HEK293 (cell line): ENCODE measurements around the gene CLEC4E.

Experiments used
- CTCF ChIA-PET: fragments of 350-600 bp; formaldehyde crosslinking; extraction: SDS; loops from one replicate; lab custom pipeline; 2021; ENCODE audit warnings: antibody characterized with exemption; lab: Yijun Ruan, JAX
- POLR2A ChIA-PET: fragments of 300-600 bp; formaldehyde crosslinking; extraction: SDS; loops from one replicate; lab custom pipeline; 2020; ENCODE audit warnings: antibody characterized with exemption, inconsistent platforms; lab: Yijun Ruan, JAX
- H3K27ac ChIP-seq: fragments of 200-500 bp; sonication (Bioruptor generic); 2 replicates; pipeline ENCODE4 v1.5.1; 2014; ENCODE audit warnings: low read depth, low read length, control low read depth, inconsistent platforms; ENCODE audit errors: extremely low read depth
- H3K36me3 ChIP-seq, 2 experiments: fragments of 200-500 bp in 1 of 2; sonication (Bioruptor generic) in 1 of 2; 1 replicate in 1 of 2; 2 replicates in 1 of 2; pipeline ENCODE4 v1.5.1; 2014 to 2017; ENCODE audit warnings: inconsistent platforms in 2 of 2, low read length in 2 of 2; ENCODE audit not compliant: control insufficient read depth in 2 of 2, insufficient read depth in 1 of 2
- H3K4me1 ChIP-seq: fragments of 200-500 bp; sonication (Bioruptor generic); 2 replicates; pipeline ENCODE4 v1.5.1; 2014; ENCODE audit warnings: mild to moderate bottlenecking, low read length, inconsistent platforms; ENCODE audit not compliant: control insufficient read depth, insufficient read depth
- H3K4me3 ChIP-seq: 2 replicates; pipeline ENCODE4 v1.5.1; 2011; ENCODE audit warnings: low read depth, mild to moderate bottlenecking, control low read depth, low read length, moderate library complexity
- H3K9me3 ChIP-seq: fragments of 200-500 bp; sonication (Bioruptor generic); 2 replicates; pipeline ENCODE4 v1.5.1; 2014; ENCODE audit warnings: low read depth, low read length, inconsistent platforms; ENCODE audit not compliant: control insufficient read depth, insufficient read depth
- KLF1 ChIP-seq: fragments of 450-650 bp; formaldehyde crosslinking; IDR thresholded peaks from 2 replicates; pipeline ENCODE4 v1.5.1; 2016; ENCODE audit warnings: missing biosample characterization, missing genetic modification characterization
- SCRT2 ChIP-seq: fragments of 450-650 bp; formaldehyde crosslinking; IDR thresholded peaks from 2 replicates; pipeline ENCODE4 v1.5.1; 2016; ENCODE audit warnings: missing biosample characterization, missing genetic modification characterization
- ZFP69B ChIP-seq: fragments of 450-650 bp; formaldehyde crosslinking; IDR thresholded peaks from 2 replicates; pipeline ENCODE4 v1.5.1; 2016; ENCODE audit warnings: missing biosample characterization, missing genetic modification characterization
- ZNF335 ChIP-seq: fragments of 450-650 bp; formaldehyde crosslinking; conservative IDR thresholded peaks from 2 replicates; pipeline ENCODE4 v1.5.1; 2016; ENCODE audit warnings: missing biosample characterization, missing genetic modification characterization
- ZNF521 ChIP-seq: fragments of 450-650 bp; formaldehyde crosslinking; IDR thresholded peaks from 2 replicates; pipeline ENCODE4 v1.5.1; 2017; ENCODE audit warnings: missing biosample characterization, mild to moderate bottlenecking, missing genetic modification characterization
- ZNF561 ChIP-seq: fragments of 450-650 bp; IDR thresholded peaks from 2 replicates; pipeline ENCODE4 v1.5.1; 2018; ENCODE audit warnings: missing biosample characterization, missing genetic modification characterization, borderline replicate concordance
- ZNF600 ChIP-seq: fragments of 450-650 bp; formaldehyde crosslinking; IDR thresholded peaks from 2 replicates; pipeline ENCODE4 v1.5.1; 2016; ENCODE audit warnings: missing biosample characterization, missing genetic modification characterization
- ZNF654 ChIP-seq: fragments of 450-650 bp; formaldehyde crosslinking; IDR thresholded peaks from 2 replicates; pipeline ENCODE4 v1.5.1; 2016; ENCODE audit warnings: low read depth, missing biosample characterization, missing genetic modification characterization
- ZNF660 ChIP-seq: fragments of 450-650 bp; IDR thresholded peaks from 2 replicates; pipeline ENCODE4 v1.5.1; 2018; ENCODE audit warnings: missing biosample characterization, mild to moderate bottlenecking, missing genetic modification characterization
- ZNF692 ChIP-seq: fragments of 450-650 bp; formaldehyde crosslinking; IDR thresholded peaks from 2 replicates; pipeline ENCODE4 v1.5.1; 2016; ENCODE audit warnings: missing biosample characterization, missing genetic modification characterization
- ZNF768 ChIP-seq: fragments of 450-650 bp; formaldehyde crosslinking; IDR thresholded peaks from 2 replicates; pipeline ENCODE4 v1.5.1; 2018; ENCODE audit warnings: missing biosample characterization, mild to moderate bottlenecking, missing genetic modification characterization
- ZSCAN5A ChIP-seq: fragments of 450-650 bp; formaldehyde crosslinking; IDR thresholded peaks from 2 replicates; pipeline ENCODE4 v1.5.1; 2016; ENCODE audit warnings: missing biosample characterization, missing genetic modification characterization
- TF ChIP-seq, protein P1 (sequence below): fragments of 450-650 bp; formaldehyde crosslinking; conservative IDR thresholded peaks from 2 replicates; pipeline ENCODE4 v1.5.1; 2016; ENCODE audit warnings: low read depth, missing biosample characterization, missing genetic modification characterization
- TF ChIP-seq, protein P2 (sequence below): fragments of 450-650 bp; formaldehyde crosslinking; IDR thresholded peaks from 2 replicates; pipeline ENCODE4 v1.5.1; 2016; ENCODE audit warnings: missing biosample characterization, missing genetic modification characterization
- TF ChIP-seq, protein P3 (sequence below): fragments of 450-650 bp; formaldehyde crosslinking; IDR thresholded peaks from 2 replicates; pipeline ENCODE4 v1.5.1; 2016; ENCODE audit warnings: missing biosample characterization, missing genetic modification characterization
- TF ChIP-seq, protein P4 (sequence below): fragments of 450-650 bp; formaldehyde crosslinking; IDR thresholded peaks from 2 replicates; pipeline ENCODE4 v1.5.1; 2017; ENCODE audit warnings: missing biosample characterization, mild to moderate bottlenecking, missing genetic modification characterization, moderate library complexity
- TF ChIP-seq, protein P5 (sequence below): sonication (generic); formaldehyde crosslinking; IDR thresholded peaks from 2 replicates; pipeline ENCODE4 v1.8.1; 2022; ENCODE audit warnings: mild to moderate bottlenecking, moderate library complexity, missing genetic modification reagents
- TF ChIP-seq, protein P6 (sequence below): fragments of 450-650 bp; formaldehyde crosslinking; IDR thresholded peaks from 2 replicates; pipeline ENCODE4 v1.5.1; 2017; ENCODE audit warnings: missing biosample characterization, missing genetic modification characterization
- TF ChIP-seq, protein P7 (sequence below): fragments of 450-650 bp; formaldehyde crosslinking; IDR thresholded peaks from 2 replicates; pipeline ENCODE4 v1.5.1; 2016; ENCODE audit warnings: missing biosample characterization, missing genetic modification characterization

Gene CLEC4E

DNA sequence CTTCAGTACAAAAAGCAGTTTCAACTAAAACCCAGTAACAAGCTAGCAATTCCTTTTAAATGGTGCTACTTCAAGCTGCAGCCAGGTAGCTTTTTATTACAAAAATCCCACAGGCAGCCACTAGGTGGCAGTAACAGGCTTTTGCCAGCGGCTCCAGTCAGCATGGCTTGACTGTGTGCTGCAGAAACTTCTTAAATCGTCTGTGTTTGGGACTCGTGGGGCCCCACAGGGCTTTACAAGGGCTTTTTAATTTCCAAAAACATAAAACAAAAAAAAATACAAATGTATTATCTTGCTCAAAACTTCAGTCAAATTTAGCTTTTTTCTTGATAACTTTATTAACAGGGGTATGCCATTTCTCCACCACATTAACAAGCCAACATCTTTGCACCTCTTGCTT is 3.6 kb upstream of the CLEC4E start:
- Histone ChIP-seq H3K36me3 (no peaks in the 10 kb centered on the region), H3K9me3 (no peaks in the 10 kb centered on the region), H3K27ac (no peak overlapping the region), H3K4me1 (no peaks in the 10 kb centered on the region), H3K4me3 (no peak overlapping the region)
- ChIA-PET CTCF (interaction anchor here (0.6 to 4.8 kb wide), 63 partner anchors 8 to 1728 kb away, joined by 3 to 128 read pairs (median 4); partner anchors contain the start of gene AICDA), POLR2A (interaction anchor here (0.7 kb wide), 1 partner anchor 134 kb away, joined by 3 read pairs; no protein-coding TSS in a partner anchor)
- TF ChIP-seq SCRT2 (no peak), ZNF561 (tag by site-specific recombination) (no peak), ZNF521 (tag by site-specific recombination) (no peak), ZNF600 (no peak), KLF1 (tag by site-specific recombination) (no peak), ZSCAN5A (tag by site-specific recombination) (no peak), ZNF660 (tag by site-specific recombination) (0 out of 2 replicates have a peak, but pooled peaks have one; percentile 25), ZNF654 (tag by site-specific recombination) (peak; percentile 83), ZFP69B (tag by site-specific recombination) (peak; percentile 90), ZNF768 (tag by site-specific recombination) (no peak), ZNF335 (tag by site-specific recombination) (peak; percentile 47; the same call in 1 of the 2 replicates), ZNF692 (peak; percentile 96)
- TF ChIP-seq, protein P1, sequence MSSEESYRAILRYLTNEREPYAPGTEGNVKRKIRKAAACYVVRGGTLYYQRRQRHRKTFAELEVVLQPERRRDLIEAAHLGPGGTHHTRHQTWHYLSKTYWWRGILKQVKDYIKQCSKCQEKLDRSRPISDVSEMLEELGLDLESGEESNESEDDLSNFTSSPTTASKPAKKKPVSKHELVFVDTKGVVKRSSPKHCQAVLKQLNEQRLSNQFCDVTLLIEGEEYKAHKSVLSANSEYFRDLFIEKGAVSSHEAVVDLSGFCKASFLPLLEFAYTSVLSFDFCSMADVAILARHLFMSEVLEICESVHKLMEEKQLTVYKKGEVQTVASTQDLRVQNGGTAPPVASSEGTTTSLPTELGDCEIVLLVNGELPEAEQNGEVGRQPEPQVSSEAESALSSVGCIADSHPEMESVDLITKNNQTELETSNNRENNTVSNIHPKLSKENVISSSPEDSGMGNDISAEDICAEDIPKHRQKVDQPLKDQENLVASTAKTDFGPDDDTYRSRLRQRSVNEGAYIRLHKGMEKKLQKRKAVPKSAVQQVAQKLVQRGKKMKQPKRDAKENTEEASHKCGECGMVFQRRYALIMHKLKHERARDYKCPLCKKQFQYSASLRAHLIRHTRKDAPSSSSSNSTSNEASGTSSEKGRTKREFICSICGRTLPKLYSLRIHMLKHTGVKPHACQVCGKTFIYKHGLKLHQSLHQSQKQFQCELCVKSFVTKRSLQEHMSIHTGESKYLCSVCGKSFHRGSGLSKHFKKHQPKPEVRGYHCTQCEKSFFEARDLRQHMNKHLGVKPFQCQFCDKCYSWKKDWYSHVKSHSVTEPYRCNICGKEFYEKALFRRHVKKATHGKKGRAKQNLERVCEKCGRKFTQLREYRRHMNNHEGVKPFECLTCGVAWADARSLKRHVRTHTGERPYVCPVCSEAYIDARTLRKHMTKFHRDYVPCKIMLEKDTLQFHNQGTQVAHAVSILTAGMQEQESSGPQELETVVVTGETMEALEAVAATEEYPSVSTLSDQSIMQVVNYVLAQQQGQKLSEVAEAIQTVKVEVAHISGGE = no peak
- TF ChIP-seq, protein P2, sequence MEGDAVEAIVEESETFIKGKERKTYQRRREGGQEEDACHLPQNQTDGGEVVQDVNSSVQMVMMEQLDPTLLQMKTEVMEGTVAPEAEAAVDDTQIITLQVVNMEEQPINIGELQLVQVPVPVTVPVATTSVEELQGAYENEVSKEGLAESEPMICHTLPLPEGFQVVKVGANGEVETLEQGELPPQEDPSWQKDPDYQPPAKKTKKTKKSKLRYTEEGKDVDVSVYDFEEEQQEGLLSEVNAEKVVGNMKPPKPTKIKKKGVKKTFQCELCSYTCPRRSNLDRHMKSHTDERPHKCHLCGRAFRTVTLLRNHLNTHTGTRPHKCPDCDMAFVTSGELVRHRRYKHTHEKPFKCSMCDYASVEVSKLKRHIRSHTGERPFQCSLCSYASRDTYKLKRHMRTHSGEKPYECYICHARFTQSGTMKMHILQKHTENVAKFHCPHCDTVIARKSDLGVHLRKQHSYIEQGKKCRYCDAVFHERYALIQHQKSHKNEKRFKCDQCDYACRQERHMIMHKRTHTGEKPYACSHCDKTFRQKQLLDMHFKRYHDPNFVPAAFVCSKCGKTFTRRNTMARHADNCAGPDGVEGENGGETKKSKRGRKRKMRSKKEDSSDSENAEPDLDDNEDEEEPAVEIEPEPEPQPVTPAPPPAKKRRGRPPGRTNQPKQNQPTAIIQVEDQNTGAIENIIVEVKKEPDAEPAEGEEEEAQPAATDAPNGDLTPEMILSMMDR (tag by site-specific recombination) = peak; percentile 31; the same call in 1 of the 2 replicates
- TF ChIP-seq, protein P3, sequence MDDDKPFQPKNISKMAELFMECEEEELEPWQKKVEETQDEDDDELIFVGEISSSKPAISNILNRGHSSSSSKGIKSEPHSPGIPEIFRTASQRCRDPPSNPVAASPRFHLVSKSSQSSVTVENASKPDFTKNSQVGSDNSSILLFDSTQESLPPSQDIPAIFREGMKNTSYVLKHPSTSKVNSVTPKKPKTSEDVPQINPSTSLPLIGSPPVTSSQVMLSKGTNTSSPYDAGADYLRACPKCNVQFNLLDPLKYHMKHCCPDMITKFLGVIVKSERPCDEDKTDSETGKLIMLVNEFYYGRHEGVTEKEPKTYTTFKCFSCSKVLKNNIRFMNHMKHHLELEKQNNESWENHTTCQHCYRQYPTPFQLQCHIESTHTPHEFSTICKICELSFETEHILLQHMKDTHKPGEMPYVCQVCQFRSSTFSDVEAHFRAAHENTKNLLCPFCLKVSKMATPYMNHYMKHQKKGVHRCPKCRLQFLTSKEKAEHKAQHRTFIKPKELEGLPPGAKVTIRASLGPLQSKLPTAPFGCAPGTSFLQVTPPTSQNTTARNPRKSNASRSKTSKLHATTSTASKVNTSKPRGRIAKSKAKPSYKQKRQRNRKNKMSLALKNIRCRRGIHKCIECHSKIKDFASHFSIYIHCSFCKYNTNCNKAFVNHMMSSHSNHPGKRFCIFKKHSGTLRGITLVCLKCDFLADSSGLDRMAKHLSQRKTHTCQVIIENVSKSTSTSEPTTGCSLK = no peak
- TF ChIP-seq, protein P4, sequence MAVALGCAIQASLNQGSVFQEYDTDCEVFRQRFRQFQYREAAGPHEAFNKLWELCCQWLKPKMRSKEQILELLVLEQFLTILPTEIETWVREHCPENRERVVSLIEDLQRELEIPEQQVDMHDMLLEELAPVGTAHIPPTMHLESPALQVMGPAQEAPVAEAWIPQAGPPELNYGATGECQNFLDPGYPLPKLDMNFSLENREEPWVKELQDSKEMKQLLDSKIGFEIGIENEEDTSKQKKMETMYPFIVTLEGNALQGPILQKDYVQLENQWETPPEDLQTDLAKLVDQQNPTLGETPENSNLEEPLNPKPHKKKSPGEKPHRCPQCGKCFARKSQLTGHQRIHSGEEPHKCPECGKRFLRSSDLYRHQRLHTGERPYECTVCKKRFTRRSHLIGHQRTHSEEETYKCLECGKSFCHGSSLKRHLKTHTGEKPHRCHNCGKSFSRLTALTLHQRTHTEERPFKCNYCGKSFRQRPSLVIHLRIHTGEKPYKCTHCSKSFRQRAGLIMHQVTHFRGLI (tag by site-specific recombination) = no peak
- TF ChIP-seq, protein P5, sequence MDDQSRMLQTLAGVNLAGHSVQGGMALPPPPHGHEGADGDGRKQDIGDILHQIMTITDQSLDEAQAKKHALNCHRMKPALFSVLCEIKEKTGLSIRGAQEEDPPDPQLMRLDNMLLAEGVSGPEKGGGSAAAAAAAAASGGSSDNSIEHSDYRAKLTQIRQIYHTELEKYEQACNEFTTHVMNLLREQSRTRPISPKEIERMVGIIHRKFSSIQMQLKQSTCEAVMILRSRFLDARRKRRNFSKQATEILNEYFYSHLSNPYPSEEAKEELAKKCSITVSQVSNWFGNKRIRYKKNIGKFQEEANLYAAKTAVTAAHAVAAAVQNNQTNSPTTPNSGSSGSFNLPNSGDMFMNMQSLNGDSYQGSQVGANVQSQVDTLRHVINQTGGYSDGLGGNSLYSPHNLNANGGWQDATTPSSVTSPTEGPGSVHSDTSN (CRISPR knock-in tag) = no peak
- TF ChIP-seq, protein P6, sequence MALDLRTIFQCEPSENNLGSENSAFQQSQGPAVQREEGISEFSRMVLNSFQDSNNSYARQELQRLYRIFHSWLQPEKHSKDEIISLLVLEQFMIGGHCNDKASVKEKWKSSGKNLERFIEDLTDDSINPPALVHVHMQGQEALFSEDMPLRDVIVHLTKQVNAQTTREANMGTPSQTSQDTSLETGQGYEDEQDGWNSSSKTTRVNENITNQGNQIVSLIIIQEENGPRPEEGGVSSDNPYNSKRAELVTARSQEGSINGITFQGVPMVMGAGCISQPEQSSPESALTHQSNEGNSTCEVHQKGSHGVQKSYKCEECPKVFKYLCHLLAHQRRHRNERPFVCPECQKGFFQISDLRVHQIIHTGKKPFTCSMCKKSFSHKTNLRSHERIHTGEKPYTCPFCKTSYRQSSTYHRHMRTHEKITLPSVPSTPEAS = no peak
- TF ChIP-seq, protein P7, sequence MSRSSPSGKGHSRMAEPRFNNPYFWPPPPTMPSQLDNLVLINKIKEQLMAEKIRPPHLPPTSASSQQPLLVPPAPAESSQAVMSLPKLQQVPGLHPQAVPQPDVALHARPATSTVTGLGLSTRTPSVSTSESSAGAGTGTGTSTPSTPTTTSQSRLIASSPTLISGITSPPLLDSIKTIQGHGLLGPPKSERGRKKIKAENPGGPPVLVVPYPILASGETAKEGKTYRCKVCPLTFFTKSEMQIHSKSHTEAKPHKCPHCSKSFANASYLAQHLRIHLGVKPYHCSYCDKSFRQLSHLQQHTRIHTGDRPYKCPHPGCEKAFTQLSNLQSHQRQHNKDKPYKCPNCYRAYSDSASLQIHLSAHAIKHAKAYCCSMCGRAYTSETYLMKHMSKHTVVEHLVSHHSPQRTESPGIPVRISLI (tag by site-specific recombination) = no peak
